ENCODE data around the gene GPR3.

Gene GPR3

GRCh38 chr1:27359822-27360158 is 32.6 kb upstream of the GPR3 start:
- no peaks in the 10 kb centered on the region for H3K9me3 ChIP-seq (ENCODE audit: control extremely low read depth in 1 of 5, control insufficient read depth in 4 of 5, insufficient read depth in 2 of 5, low read depth in 1 of 5, low read length in 4 of 5)
- peak overlapping the region in 5 of 7 experiments; percentile 31 to 74 (median 63) for H3K4me3 ChIP-seq (ENCODE audit: control insufficient read depth in 1 of 7, extremely low read depth in 1 of 7, insufficient read depth in 4 of 7, low read depth in 2 of 7, low read length in 6 of 7)
- 66% methylated on average over 7 of the region's 9 CpGs for WGBS (ENCODE audit: insufficient coverage)
- no peak overlapping the region for H3K27ac ChIP-seq (ENCODE audit: insufficient read depth in 1 of 2, low read depth in 1 of 2, low read length in 2 of 2, poor library complexity in 1 of 2, severe bottlenecking in 2 of 2)
- ChIA-PET POLR2A (no interaction called here), CTCF (interaction anchor here (1.0 to 10.3 kb wide), 7 partner anchors 8 to 38 kb away, joined by 3 to 102 read pairs (median 21); partner anchors contain the start of genes MAP3K6 and SYTL1)
- peaks cover 0 to 29% (median 3%) of the 10 kb centered on the region in 4 experiments for H3K36me3 ChIP-seq (ENCODE audit: control insufficient read depth in 4 of 4, insufficient read depth in 4 of 4, low read length in 3 of 4)
- H3K27me3 ChIP-seq (replicated peaks in 2 of 5; ENCODE audit: control insufficient read depth in 4 of 5, insufficient read depth in 5 of 5, low read length in 4 of 5), result no peaks in the 10 kb centered on the region
- peaks cover 0 to 39% (median 22%) of the 10 kb centered on the region in 4 experiments for H3K4me1 ChIP-seq (ENCODE audit: control extremely low read depth in 1 of 4, control insufficient read depth in 4 of 4, insufficient read depth in 4 of 4, low read length in 3 of 4)
- DNase-seq, result peak in 1 of 3 donors; percentile 13

GRCh38 chr1:27360159-27361043 is 32.0 kb upstream of the GPR3 start:
- ChIA-PET CTCF (interaction anchor here (1.0 to 10.3 kb wide), 7 partner anchors 8 to 38 kb away, joined by 3 to 102 read pairs (median 12); partner anchors contain the start of genes MAP3K6 and SYTL1), POLR2A (no interaction called here)
- DNase-seq, result peak in 2 of 3 donors; percentile 42 to 54
- Histone ChIP-seq H3K4me3 (ENCODE audit: control insufficient read depth in 1 of 7, extremely low read depth in 1 of 7, insufficient read depth in 4 of 7, low read depth in 2 of 7, low read length in 6 of 7) (peak overlapping the region in 6 of 7 experiments; percentile 16 to 74 (median 58)), H3K9me3 (ENCODE audit: control extremely low read depth in 1 of 5, control insufficient read depth in 4 of 5, insufficient read depth in 2 of 5, low read depth in 1 of 5, low read length in 4 of 5) (no peaks in the 10 kb centered on the region), H3K4me1 (ENCODE audit: control extremely low read depth in 1 of 4, control insufficient read depth in 4 of 4, insufficient read depth in 4 of 4, low read length in 3 of 4) (peaks cover 3 to 44% (median 28%) of the 10 kb centered on the region in 4 experiments), H3K27ac (ENCODE audit: insufficient read depth in 1 of 2, low read depth in 1 of 2, low read length in 2 of 2, poor library complexity in 1 of 2, severe bottlenecking in 2 of 2) (no peak overlapping the region), H3K27me3 (replicated peaks in 2 of 5; ENCODE audit: control insufficient read depth in 4 of 5, insufficient read depth in 5 of 5, low read length in 4 of 5) (no peaks in the 10 kb centered on the region), H3K36me3 (ENCODE audit: control insufficient read depth in 4 of 4, insufficient read depth in 4 of 4, low read length in 3 of 4) (peaks cover 0 to 26% (median 2%) of the 10 kb centered on the region in 4 experiments)
- 10% methylated on average over 52 of the region's 71 CpGs for WGBS (ENCODE audit: insufficient coverage)

GRCh38 chr1:27361044-27361402 is 31.4 kb upstream of the GPR3 start:
- peaks cover 0 to 22% (median 1%) of the 10 kb centered on the region in 4 experiments for H3K36me3 ChIP-seq (ENCODE audit: control insufficient read depth in 4 of 4, insufficient read depth in 4 of 4, low read length in 3 of 4)
- CTCF ChIA-PET, result interaction anchor here (1.5 to 10.3 kb wide), 4 partner anchors 17 to 34 kb away, joined by 3 to 102 read pairs (median 11); partner anchors contain the start of gene SYTL1
- H3K27me3 ChIP-seq (replicated peaks in 2 of 5; ENCODE audit: control insufficient read depth in 4 of 5, insufficient read depth in 5 of 5, low read length in 4 of 5), result no peaks in the 10 kb centered on the region
- POLR2A ChIA-PET, result no interaction called here
- H3K27ac ChIP-seq (ENCODE audit: insufficient read depth in 1 of 2, low read depth in 1 of 2, low read length in 2 of 2, poor library complexity in 1 of 2, severe bottlenecking in 2 of 2), result no peak overlapping the region
- WGBS (ENCODE audit: insufficient coverage), result 43% methylated on average over 15 of the region's 21 CpGs
- H3K4me3 ChIP-seq (ENCODE audit: control insufficient read depth in 1 of 7, extremely low read depth in 1 of 7, insufficient read depth in 4 of 7, low read depth in 2 of 7, low read length in 6 of 7), result peak overlapping the region in 3 of 7 experiments; percentile 34 to 74 (median 67)
- DNase-seq, result peak in 2 of 3 donors; percentile 30 to 39
- no peaks in the 10 kb centered on the region for H3K9me3 ChIP-seq (ENCODE audit: control extremely low read depth in 1 of 5, control insufficient read depth in 4 of 5, insufficient read depth in 2 of 5, low read depth in 1 of 5, low read length in 4 of 5)
- H3K4me1 ChIP-seq (ENCODE audit: control extremely low read depth in 1 of 4, control insufficient read depth in 4 of 4, insufficient read depth in 4 of 4, low read length in 3 of 4), result peaks cover 3 to 48% (median 29%) of the 10 kb centered on the region in 4 experiments

GRCh38 chr1:27361553-27361952 is 30.9 kb upstream of the GPR3 start:
- DNase-seq, result no peak
- H3K4me1 ChIP-seq (ENCODE audit: control extremely low read depth in 1 of 4, control insufficient read depth in 4 of 4, insufficient read depth in 4 of 4, low read length in 3 of 4), result peaks cover 3 to 48% (median 32%) of the 10 kb centered on the region in 4 experiments
- H3K27me3 ChIP-seq (replicated peaks in 2 of 5; ENCODE audit: control insufficient read depth in 4 of 5, insufficient read depth in 5 of 5, low read length in 4 of 5), result no peaks in the 10 kb centered on the region
- H3K4me3 ChIP-seq (ENCODE audit: control insufficient read depth in 1 of 7, extremely low read depth in 1 of 7, insufficient read depth in 4 of 7, low read depth in 2 of 7, low read length in 6 of 7), result no peak overlapping the region
- ChIA-PET CTCF (interaction anchor here (0.6 to 10.3 kb wide), 13 partner anchors 15 to 317 kb away, joined by 3 to 102 read pairs (median 3); partner anchors contain the start of gene SYTL1), POLR2A (no interaction called here)
- H3K36me3 ChIP-seq (ENCODE audit: control insufficient read depth in 4 of 4, insufficient read depth in 4 of 4, low read length in 3 of 4), result peaks cover 0 to 18% (median 1%) of the 10 kb centered on the region in 4 experiments
- H3K9me3 ChIP-seq (ENCODE audit: control extremely low read depth in 1 of 5, control insufficient read depth in 4 of 5, insufficient read depth in 2 of 5, low read depth in 1 of 5, low read length in 4 of 5), result no peaks in the 10 kb centered on the region
- H3K27ac ChIP-seq (ENCODE audit: insufficient read depth in 1 of 2, low read depth in 1 of 2, low read length in 2 of 2, poor library complexity in 1 of 2, severe bottlenecking in 2 of 2), result no peak overlapping the region
- WGBS (ENCODE audit: insufficient coverage), result 97% methylated on average over 8 of the region's 8 CpGs

GRCh38 chr1:27363766-27364695 is 28.4 kb upstream of the GPR3 start:
- no peak for DNase-seq
- CTCF ChIA-PET, result interaction anchor here (1.1 to 8.0 kb wide), 5 partner anchors 7 to 36 kb away, joined by 3 to 80 read pairs (median 7); no protein-coding TSS in a partner anchor
- WGBS (ENCODE audit: insufficient coverage), result 97% methylated on average over 15 of the region's 26 CpGs
- Histone ChIP-seq H3K9me3 (ENCODE audit: control extremely low read depth in 1 of 5, control insufficient read depth in 4 of 5, insufficient read depth in 2 of 5, low read depth in 1 of 5, low read length in 4 of 5) (no peaks in the 10 kb centered on the region), H3K36me3 (ENCODE audit: control insufficient read depth in 4 of 4, insufficient read depth in 4 of 4, low read length in 3 of 4) (peaks cover 0 to 12% (median 1%) of the 10 kb centered on the region in 4 experiments), H3K4me1 (ENCODE audit: control extremely low read depth in 1 of 4, control insufficient read depth in 4 of 4, insufficient read depth in 4 of 4, low read length in 3 of 4) (peaks cover 6 to 57% (median 42%) of the 10 kb centered on the region in 4 experiments), H3K27me3 (replicated peaks in 2 of 5; ENCODE audit: control insufficient read depth in 4 of 5, insufficient read depth in 5 of 5, low read length in 4 of 5) (no peaks in the 10 kb centered on the region), H3K27ac (ENCODE audit: insufficient read depth in 1 of 2, low read depth in 1 of 2, low read length in 2 of 2, poor library complexity in 1 of 2, severe bottlenecking in 2 of 2) (no peak overlapping the region), H3K4me3 (ENCODE audit: control insufficient read depth in 1 of 7, extremely low read depth in 1 of 7, insufficient read depth in 4 of 7, low read depth in 2 of 7, low read length in 6 of 7) (no peak overlapping the region)
- POLR2A ChIA-PET, result no interaction called here

GRCh38 chr1:27364696-27365371 is 27.6 kb upstream of the GPR3 start:
- H3K27me3 ChIP-seq (replicated peaks in 2 of 5; ENCODE audit: control insufficient read depth in 4 of 5, insufficient read depth in 5 of 5, low read length in 4 of 5), result no peaks in the 10 kb centered on the region
- ChIA-PET CTCF (interaction anchor here (0.7 to 8.0 kb wide), 11 partner anchors 7 to 298 kb away, joined by 3 to 80 read pairs (median 5); partner anchors contain the start of genes CD164L2 and SYTL1), POLR2A (interaction anchor here (0.6 to 1.4 kb wide), 2 partner anchors 8 to 194 kb away, joined by 3 to 5 read pairs; no protein-coding TSS in a partner anchor)
- H3K27ac ChIP-seq (ENCODE audit: insufficient read depth in 1 of 2, low read depth in 1 of 2, low read length in 2 of 2, poor library complexity in 1 of 2, severe bottlenecking in 2 of 2), result no peak overlapping the region
- DNase-seq, result no peak
- H3K9me3 ChIP-seq (ENCODE audit: control extremely low read depth in 1 of 5, control insufficient read depth in 4 of 5, insufficient read depth in 2 of 5, low read depth in 1 of 5, low read length in 4 of 5), result no peaks in the 10 kb centered on the region
- H3K4me3 ChIP-seq (ENCODE audit: control insufficient read depth in 1 of 7, extremely low read depth in 1 of 7, insufficient read depth in 4 of 7, low read depth in 2 of 7, low read length in 6 of 7), result peak overlapping the region in 6 of 7 experiments; percentile 35 to 83 (median 68)
- 83% methylated on average over 6 of the region's 11 CpGs for WGBS (ENCODE audit: insufficient coverage)
- peaks cover 0 to 11% (median 1%) of the 10 kb centered on the region in 4 experiments for H3K36me3 ChIP-seq (ENCODE audit: control insufficient read depth in 4 of 4, insufficient read depth in 4 of 4, low read length in 3 of 4)
- H3K4me1 ChIP-seq (ENCODE audit: control extremely low read depth in 1 of 4, control insufficient read depth in 4 of 4, insufficient read depth in 4 of 4, low read length in 3 of 4), result peaks cover 9 to 59% (median 48%) of the 10 kb centered on the region in 4 experiments
